Measurements from ENCODE around the gene UBTD2.
"Not testable (repeated sequence)": the region's sequence is repeated elsewhere in the genome, so short reads cannot be mapped to it uniquely, and the experiment has no call there.

DNA sequence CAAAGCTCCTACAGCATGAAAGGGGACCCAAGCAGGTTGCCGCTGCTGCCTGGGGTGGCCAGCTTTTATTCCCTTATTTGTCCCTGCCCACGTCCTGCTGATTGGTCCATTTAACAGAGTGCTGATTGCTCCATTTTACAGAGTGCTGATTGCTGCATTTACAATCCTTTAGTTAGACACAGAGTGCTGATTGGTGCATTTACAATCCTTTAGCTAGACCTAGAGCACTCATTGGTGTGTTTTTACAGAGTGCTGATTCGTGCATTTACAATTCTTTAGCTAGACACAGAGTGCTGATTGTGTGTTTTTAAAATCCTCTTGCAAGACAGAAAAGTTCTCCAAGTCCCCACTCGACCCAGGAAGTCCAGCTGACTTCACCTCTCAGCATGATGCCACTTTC lies 85.8 kb downstream of the UBTD2 start:
- not testable (repeated sequence) for TF ChIP-seq MAFK (IDR thresholded peaks at IDR 0.05; ENCODE audit: low read length); JUND (IDR thresholded peaks at IDR 0.05; ENCODE audit: borderline replicate concordance, low read depth, low read length); JUND (tag; IDR thresholded peaks at IDR 0.05; ENCODE audit: borderline replicate concordance, low read depth, low read length); ETV1 (tag; conservative IDR thresholded peaks at IDR 0.05; ENCODE audit: low read depth); ELF4 (CRISPR knock-in tag; IDR thresholded peaks at IDR 0.05)
- TF ChIP-seq, protein P1, sequence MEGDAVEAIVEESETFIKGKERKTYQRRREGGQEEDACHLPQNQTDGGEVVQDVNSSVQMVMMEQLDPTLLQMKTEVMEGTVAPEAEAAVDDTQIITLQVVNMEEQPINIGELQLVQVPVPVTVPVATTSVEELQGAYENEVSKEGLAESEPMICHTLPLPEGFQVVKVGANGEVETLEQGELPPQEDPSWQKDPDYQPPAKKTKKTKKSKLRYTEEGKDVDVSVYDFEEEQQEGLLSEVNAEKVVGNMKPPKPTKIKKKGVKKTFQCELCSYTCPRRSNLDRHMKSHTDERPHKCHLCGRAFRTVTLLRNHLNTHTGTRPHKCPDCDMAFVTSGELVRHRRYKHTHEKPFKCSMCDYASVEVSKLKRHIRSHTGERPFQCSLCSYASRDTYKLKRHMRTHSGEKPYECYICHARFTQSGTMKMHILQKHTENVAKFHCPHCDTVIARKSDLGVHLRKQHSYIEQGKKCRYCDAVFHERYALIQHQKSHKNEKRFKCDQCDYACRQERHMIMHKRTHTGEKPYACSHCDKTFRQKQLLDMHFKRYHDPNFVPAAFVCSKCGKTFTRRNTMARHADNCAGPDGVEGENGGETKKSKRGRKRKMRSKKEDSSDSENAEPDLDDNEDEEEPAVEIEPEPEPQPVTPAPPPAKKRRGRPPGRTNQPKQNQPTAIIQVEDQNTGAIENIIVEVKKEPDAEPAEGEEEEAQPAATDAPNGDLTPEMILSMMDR (IDR thresholded peaks at IDR 0.05 in 2 of 3, conservative IDR thresholded peaks at IDR 0.05 in 1 of 3; ENCODE audit: insufficient read depth in 2 of 3, low read depth in 1 of 3, low read length in 3 of 3): not testable (repeated sequence)
- TF ChIP-seq, protein P2, sequence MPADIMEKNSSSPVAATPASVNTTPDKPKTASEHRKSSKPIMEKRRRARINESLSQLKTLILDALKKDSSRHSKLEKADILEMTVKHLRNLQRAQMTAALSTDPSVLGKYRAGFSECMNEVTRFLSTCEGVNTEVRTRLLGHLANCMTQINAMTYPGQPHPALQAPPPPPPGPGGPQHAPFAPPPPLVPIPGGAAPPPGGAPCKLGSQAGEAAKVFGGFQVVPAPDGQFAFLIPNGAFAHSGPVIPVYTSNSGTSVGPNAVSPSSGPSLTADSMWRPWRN (IDR thresholded peaks at IDR 0.05; ENCODE audit: low read depth): not testable (repeated sequence)
- peak; percentile 78 for TF ChIP-seq NFYB (IDR thresholded peaks at IDR 0.05; ENCODE audit: extremely low read depth, insufficient read length)
